ENCODE measurements around the gene CCDC88A.
A peak's percentile ranks its signal among the peaks of the same experiment; 100 is the strongest.
"Not testable (repeated sequence)": the region's sequence is repeated elsewhere in the genome, so short reads cannot be mapped to it uniquely, and the experiment has no call there.

Gene CCDC88A

DNA sequence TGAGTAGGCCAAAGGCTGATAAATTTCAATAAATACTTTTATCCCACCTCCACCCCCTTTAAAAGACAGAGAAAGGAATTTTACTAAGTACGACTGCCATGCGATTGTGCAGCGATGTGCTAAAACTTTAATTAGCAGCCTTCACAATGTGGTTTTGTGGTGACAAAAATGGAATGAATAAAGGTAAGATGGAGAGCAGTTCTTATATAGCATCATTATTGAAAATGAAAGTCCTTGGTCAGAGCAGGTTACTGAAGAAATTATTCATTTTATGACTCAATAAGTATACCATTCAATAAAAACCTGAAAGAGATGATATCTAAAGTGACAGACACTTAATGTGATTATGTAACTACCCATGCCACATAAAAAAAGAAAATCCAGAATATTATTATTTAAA, 117.4 kb downstream of the CCDC88A start:
- DNase-seq (ENCODE audit: low read depth in 2 of 2) = no peak

DNA sequence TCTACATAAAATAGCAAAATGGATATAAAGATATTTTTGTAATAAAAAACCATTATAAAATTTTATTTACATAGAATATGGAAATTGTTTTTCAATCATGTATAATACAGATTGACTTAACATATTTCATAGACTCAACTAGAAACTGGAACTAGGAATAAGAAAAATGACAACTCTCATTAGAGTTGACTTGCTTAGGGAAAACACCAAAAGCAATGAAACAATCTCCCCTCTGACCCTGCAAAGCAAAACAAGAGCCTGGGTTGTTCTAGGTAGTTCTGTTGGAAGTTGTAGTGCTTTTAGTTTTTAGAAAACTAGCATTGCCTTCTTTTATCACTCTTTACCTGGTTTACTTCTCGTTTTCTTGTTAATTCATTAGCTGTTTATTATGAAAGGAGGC, 118.4 kb downstream of the CCDC88A start:
- DNase-seq (ENCODE audit: low read depth in 2 of 2) = no peak

DNA sequence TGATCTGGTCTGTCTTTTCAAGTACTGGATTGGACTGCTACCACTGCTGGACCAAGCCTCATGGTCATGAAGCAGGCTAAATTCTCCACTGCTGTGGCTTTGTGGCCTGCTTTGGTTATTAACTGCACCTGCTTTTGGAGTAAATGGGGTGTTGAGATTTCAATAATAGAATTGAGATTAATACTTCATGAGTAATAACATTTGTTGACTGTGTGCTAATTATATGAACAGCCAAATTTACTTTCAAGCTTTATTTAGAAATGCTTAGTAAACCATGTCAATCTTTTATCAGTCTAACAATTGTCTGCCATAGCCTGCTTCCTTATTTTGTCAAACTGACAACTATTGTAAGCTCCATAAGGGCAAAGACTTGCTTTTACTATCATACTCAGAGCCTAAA, 123.3 kb downstream of the CCDC88A start:
- no peak for DNase-seq (ENCODE audit: low read depth in 2 of 2)

DNA sequence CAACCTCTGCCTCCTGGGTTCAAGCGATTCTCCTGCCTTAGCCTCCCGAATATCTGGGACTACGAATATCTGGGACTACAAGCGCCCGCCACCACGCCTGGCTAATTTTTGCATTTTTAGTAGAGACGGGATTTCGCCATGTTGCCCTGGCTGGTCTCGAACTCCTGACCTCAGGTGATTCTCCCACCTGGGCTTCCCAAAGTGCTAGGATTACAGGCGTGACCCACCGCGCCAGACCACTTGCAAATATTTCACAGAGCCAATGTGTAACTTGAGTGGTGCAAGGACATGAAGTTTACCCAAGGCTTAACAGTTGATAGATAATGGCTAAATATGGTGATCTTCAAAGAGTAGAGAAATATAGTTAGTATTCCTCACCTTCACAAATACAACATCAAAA, 136.6 kb downstream of the CCDC88A start:
- no peak for DNase-seq (ENCODE audit: low read depth in 2 of 2)

DNA sequence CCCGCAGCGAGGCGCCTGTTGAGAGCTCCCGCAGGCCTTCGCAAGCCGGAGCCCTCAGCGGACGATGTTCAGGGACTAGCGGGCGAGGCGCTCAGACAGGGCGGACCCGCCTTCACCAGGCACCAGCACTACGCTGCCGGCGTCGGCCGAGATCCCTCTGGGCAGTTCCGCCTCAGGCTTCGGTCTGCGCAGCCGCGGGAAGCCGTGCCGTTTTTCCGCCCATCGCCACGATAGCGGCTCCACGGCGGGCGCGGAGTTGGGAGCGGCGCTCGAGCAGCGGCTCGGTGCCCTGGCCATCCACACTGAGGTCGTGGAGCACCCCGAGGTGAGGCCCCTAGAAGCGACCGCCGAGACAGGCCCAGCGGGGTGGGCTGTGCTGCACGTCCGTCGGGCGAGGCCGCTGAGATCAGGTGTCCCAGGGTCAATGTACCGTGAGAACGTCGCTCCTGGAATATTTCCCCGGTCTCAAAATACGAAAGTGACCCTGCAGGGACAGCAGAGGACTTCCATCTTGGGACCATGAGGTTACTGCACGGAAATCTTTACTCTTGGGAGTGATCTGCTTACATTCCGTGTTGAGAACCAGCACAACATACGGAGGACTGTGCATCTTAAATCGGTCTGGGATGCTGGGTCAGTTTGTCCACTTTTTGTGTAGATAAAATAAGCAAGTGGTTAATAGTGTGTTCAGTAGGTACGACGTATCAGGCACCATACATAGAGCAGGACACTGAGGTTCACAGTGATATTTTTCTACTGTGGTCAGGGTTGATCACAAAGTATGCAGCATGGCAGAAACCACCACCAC, 137.3 kb downstream of the CCDC88A start:
- peak; percentile 70 to 83 for DNase-seq (ENCODE audit: low read depth in 2 of 2)

DNA sequence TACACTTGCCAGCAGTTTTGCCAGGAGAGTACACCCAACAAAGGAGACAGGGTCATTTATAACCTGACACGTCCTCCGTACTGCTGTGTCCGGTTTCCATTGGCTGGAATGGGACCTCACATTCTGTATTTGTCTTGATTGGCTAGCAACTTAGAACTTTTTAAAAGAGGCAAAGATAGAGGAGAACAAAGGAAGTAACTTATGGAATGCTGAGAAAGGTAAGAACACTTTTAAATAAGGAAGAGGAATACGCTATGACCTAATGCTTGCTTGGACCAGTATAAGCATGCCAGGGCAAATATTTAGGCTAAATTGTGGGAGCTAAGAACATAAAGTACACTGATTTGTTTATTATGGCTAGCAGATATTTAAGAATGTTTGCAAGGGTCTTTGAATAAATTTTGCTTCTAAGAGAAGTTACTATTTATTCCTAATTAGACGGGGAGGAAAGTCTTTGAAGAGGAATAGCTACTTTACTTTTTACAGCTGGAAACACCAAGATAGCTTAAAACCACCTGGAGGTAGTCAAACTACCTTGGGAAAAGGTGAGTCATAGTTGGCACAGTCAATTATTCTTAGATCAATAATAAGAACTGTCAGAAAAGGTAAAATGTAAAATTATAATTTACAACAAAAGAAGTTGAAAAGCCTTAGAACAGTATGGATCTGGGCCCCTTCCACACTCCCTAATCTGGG, 138.7 kb downstream of the CCDC88A start:
- DNase-seq (ENCODE audit: low read depth in 2 of 2) = not testable (repeated sequence)

DNA sequence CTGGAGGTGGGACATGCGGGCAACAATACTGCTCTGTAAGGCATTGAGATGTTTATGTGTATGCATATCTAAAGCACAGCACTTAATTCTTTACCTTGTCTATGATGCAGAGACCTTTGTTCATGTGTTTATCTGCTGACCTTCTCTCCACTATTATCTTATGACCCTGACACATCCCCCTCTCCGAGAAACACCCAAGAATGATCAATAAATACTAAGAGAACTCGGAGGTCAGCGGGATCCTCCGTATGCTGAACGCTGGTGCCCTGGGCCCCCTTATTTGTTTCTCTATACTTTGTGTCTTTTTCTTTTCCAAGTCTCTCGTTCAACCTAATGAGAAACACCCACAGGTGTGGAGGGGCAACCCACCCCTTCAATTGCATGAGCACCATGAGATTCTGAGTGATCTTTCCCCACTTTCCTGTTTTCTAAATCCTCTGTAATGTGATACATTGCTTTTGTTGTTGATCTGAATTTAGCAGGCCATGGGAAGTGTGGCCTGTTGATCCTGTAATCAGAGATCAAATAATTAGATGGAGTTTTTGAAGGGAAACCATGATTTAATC, 139.7 kb downstream of the CCDC88A start:
- DNase-seq (ENCODE audit: low read depth in 2 of 2) = not testable (repeated sequence)

DNA sequence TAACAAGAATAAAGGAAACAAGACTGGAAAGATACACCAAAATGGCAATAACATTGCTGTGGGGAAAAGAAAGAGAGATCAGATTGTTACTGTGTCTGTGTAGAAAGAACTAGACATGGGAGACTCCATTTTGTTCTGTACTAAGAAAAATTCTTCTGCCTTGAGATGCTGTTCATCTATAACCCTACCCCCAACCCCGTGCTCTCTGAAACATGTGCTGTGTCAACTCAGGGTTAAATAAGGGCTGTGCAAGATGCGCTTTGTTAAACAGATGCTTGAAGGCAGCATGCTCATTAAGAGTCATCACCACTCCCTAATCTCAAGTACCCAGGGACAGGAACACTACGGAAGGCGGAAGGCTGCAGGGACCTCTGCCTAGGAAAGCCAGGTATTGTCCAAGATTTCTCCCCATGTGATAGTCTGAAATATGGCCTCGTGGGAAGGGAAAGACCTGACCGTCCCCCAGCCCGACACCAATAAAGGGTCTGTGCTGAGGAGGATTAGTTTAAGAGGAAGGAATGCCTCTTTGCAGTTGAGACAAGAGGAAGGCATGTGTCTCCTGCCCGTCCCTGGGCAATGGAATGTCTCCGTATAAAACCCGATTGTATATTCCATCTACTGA, 140.3 kb downstream of the CCDC88A start:
- not testable (repeated sequence) for DNase-seq (ENCODE audit: low read depth in 2 of 2)

DNA sequence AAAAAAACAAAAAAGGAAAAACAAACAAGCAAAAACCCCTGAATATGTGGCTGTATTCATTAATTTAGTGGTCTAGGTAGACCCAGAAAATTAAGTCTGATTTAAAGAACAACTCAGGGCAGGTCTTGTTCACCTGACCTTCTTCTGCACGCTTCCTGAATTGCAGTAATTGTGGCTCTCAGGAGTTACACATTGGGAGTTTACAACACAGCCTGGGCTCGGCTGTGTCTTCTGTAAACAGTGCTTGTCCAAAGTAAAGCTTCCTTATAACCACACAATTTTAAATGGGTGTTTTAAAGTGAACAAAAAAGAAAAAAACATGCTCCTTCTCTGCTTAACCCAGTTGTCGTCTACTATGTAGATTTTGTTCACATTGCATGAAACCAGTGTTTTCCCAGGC, 142.3 kb downstream of the CCDC88A start:
- no peak for DNase-seq (ENCODE audit: low read depth in 2 of 2)

DNA sequence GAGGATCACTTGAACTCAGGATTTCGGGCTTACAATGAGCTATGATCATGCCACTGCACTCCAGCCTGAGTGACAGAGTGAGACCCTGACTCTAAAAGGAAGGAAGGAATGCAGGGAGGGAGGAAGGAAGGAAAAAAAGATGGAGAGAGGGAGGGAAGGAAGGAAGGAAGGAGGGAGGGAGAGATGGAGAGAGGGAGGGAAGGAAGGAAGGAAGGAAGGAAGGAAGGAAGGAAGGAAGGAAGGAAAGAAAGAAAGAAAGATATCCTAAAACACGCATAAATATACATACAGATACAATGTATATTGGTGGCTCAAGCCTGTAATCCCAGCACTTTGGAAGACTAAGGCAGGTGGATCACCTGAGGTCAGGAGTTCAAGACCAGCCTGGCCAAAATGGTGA, 145.3 kb downstream of the CCDC88A start:
- DNase-seq (ENCODE audit: low read depth in 2 of 2) = not testable (repeated sequence)

DNA sequence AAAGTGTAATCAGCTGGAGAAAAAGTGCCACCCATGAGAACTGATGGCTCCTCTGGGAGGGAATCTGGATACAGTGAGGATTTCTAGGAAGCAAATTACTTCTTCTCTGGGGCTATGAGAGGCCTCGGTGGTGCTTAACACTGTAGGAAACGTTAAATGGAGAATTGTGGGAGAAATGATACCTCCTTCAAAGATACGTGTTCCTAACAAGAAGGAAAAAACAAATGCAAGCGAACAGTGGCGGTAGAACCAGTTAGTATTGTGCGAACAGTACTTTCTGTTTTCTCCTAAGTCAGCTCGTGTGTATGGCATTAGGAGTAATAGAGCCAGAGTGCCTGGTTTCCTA, 150.0 kb downstream of the CCDC88A start:
- no peak for DNase-seq (ENCODE audit: low read depth in 2 of 2)

DNA sequence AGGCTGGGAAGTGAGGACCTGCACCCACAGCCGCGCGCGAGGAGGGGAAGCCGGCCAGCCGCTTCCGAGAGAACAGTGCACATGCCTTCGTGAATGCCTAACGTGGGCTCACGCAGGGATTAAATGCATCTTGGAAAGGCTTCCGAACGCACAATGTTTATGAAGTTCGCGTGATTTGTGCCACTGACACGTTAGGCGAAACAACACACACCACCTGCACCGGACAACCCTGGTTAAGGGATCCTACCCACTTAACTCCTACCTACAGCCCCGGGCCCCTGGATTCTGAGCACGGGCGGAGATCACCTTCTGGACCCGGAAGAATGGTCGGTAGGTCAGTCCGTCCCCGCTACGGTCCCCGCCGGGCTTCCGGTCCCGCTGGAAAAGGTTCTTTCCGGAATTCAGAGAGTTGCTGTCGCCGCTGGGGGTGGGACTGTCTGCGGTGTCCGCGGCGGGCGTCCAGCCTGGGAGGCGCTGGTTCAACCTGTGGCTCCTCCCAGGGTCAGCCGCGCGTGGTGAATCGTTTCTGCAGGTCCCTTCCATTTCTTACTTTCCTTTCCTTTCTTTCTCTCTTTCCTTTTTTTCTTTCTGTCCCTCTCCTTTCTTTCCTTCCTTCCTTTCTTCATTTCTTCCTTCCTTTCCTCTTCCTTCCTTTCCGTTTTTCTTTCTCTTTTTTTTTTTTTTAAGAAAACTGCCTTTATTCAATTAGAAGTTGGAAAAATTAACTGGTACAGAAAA, 150.6 kb downstream of the CCDC88A start, which contains the start of gene MTIF2:
MTIF2 (minus strand) TSS at position 325 of the 738 bp plus-strand sequence. CDS start 5,373 bp downstream, outside the sequence.
- peak; percentile 83 for DNase-seq (ENCODE audit: low read depth in 2 of 2)

DNA sequence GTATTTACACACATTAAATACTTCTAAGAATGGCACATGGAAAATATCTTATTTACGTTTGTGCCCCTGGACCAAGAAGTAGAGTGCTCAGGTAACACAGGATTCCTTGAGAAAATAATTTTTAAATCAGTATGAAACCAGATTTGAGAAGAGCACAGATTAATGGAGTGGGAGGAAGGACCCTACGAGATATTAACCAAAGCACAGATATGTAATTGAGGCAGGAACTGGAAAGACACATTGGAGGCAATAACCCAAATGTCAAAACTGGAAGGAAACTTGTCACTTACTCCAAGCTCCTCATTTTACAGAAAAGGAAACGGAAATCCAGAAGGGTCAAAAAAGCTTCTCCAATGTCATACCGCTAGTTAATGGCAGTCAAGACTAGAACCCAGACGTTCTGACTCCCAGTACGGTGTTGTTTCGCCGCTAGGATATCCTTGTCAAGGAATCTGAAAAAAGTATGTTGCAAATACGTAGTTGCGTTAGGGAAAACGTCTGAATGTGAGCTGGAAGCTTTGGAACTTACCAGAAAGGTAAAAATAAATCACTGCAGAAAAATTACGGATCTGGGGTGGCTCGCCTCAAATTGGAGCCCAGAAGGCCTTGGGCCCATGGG, 151.3 kb downstream of the CCDC88A start:
- no peak for DNase-seq (ENCODE audit: low read depth in 2 of 2)

DNA sequence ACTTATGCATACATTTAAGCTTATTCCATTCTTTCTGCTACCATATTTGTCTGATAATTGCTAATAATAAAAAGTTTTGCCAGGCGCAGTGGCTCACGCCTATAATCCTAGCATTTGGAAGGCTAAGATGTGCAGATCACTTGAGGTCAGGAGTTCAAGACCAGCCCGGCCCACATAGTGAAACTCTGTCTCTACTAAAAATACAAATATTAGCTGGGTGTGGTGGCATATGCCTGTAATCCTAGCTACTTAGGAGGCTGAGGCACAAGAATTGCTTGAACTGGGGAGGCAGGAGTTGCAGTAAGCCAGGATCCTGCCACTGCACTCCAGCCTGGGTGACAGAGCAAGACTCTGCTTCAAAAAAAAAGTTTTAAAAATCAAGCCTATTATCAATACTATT, 160.1 kb downstream of the CCDC88A start:
- DNase-seq (ENCODE audit: low read depth in 2 of 2) = not testable (repeated sequence)

DNA sequence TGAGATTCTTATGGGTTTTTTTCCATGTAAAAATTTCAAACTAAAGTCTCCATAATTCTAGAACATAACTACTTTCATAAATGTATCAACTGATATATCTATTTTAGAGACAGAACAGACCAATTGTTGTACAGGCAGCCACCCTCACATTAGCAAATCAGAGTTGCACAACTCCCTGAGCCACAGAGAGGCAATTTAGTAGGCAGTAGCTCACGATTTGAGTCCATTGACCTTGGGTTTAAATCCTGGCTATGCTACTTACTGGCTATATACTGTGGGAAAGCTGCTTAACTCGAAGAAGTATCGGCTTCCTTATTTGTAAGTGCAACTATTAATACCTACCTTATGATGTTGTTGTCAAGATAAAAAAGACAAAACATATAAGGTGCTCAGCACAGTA, 166.8 kb downstream of the CCDC88A start:
- no peak for DNase-seq (ENCODE audit: low read depth in 2 of 2)

DNA sequence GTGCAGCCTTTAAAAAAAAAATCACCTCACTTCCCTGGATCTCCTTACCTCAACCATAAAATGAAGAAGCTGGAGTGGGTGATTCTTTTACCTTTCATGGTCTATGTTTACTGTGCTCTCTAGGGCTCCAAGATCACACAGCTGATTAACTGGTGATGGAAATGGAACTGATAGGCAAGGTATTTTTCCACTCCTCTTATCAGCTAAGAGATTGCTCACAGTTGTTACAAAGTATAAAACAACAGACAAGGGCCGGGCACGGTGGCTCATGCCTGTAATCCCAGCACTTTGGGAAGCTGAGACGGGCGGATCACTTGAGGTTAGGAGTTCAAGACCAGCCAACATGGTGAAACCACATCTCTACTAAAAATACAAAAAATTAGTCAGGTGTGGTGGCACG, 172.6 kb downstream of the CCDC88A start:
- no peak for DNase-seq (ENCODE audit: low read depth in 2 of 2)

DNA sequence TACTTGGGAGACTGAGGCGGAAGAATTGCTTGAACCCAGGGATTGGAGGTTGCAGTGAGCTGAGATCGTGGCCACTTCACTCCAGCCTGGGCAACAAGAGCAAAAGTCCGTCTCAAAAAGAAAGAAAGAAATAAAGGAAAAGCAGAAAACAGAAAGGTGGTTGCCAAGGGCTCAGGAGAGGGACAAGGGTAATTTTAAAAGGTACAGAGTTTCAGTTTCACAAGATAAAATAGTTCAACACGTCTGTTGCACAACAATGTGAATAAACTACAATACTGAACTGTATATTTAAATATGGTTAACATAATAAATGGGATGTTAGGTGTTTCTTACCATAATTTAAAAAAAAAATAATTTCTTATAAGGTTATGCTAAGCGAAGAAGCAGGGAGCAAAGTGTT, 174.2 kb downstream of the CCDC88A start:
- no peak for DNase-seq (ENCODE audit: low read depth in 2 of 2)

DNA sequence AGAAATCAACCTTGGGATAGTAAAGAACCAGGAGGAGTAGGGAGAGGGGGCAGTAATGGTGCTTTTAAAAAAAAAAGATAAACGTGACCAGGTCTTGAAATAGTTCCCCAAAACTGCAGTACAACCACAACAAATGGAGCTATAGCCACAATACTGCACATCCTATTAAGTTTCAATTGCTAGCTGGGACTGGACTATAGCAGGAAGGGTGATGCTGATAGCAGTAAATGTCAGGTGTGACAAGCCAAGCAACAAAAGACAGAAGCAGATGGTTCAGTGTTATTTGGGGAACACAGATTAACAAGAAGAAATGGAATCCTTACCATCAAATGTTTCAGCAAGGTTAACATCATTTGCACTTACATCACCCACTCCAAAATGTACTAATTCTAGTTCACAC, 177.0 kb downstream of the CCDC88A start:
- DNase-seq (ENCODE audit: low read depth in 2 of 2) = no peak

DNA sequence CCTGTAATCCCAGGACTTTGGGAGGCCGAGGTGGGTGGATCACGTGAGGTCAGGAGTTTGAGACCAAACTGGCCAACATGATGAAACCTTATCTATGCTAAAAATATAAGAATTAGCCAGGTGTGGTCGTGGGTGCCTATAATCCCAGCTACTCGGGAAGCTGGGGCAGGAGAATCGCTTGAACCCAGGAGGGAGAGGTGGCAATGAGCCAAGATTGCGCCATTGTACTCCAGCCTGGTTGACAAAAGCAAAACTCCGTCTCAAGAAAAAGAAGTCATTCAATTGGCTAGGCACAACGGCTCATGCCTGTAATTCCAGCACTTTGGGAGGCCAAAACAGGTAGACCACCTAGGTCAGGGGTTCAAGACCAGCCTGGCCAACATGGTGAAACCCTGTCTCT, 178.1 kb downstream of the CCDC88A start:
- not testable (repeated sequence) for DNase-seq (ENCODE audit: low read depth in 2 of 2)

DNA sequence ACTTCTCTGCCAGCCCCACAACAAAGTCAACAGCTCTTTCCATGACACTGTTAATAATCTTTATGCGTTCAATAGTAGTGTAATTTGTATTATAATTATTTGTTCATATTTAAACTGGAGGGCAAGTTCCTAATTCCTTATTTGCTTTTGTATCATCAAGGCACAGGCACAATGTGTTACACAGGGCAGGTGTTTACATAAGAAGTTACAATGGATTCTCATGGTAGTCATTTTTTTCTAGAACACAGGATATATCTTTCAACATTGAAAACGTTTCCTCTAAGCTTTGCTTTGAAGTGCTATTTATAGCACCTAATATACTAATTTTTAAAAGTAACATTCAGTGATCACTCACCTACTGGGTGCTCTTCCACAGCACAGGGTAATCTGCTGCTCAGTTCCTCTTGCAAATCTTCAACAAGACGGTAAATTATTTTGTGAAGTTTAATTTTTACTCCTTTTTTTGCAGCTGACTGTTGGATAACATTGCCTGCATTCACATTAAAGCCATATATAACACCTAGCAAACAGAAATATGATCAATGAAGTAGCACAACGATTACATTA, 179.9 kb downstream of the CCDC88A start:
- no peak for DNase-seq (ENCODE audit: low read depth in 2 of 2)

Measured in stimulated activated CD8-positive, alpha-beta memory T cell treated with anti-CD3 and anti-CD28 coated beads, Interleukin-7, amount 100 ng/mL, for 4 hours (primary cell).